HG03039 (cell line): Measurements from ENCODE around the gene MST1.

Source experiments
- ATAC-seq: cut with Tn5 transposase; IDR thresholded peaks from one replicate; pipeline ENCODE4 v1.9.1; 2021; ENCODE audit warnings: mild to moderate bottlenecking, moderate library complexity; ENCODE audit not compliant: unreplicated experiment

MST1 gene

DNA sequence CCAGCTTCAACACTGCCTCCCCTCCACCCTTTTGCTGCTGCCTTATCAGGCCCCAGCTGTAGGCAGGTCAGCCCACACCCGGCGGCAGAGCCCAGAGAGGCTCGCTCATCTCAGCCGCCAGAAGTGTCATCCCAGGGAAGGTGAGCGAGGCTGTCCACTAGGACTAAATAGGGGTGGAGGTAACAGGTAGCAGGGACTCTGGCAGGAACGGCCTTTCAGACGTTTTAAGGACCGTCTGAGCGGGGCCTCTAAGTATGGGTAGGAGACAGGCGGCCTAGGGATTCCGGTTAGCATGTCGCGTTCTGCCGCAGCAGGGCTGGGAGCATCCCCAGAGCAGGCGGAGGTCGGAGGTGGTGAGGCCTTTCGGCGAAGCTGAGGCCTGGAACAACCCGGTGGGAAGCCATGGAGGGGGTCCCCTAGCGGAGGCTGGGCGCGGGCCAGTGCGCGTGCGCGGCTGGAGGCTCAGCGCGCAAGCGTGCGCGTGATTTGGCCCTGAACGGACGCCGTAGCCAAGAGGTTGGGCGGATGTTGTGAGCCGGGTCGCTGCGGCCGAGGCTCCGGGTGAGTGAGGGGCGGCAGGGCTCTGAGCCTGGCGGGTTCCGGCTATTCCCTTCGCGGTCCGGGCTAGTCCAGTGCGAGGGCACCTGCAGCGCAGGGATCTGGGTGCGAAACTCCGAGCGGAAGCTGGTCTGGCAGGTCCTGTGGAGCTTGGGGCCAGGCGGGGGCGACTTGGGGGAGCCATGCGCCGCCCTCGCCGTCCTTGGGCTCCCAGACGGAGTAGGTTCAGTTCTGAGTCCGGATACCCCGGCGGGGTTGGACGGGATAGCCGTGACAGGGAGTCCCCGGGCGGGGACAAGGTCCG lies at the start of gene MST1, which contains the start of gene RNF123:
Gene MST1, minus strand, starts transcription at position 429 of the 862 bp plus-strand sequence. CDS start 783 bp downstream, outside the sequence.
Gene RNF123, plus strand, starts transcription at position 512 of the 862 bp plus-strand sequence. CDS start 1,609 bp downstream, outside the sequence.
- peak; percentile 52 for ATAC-seq

DNA sequence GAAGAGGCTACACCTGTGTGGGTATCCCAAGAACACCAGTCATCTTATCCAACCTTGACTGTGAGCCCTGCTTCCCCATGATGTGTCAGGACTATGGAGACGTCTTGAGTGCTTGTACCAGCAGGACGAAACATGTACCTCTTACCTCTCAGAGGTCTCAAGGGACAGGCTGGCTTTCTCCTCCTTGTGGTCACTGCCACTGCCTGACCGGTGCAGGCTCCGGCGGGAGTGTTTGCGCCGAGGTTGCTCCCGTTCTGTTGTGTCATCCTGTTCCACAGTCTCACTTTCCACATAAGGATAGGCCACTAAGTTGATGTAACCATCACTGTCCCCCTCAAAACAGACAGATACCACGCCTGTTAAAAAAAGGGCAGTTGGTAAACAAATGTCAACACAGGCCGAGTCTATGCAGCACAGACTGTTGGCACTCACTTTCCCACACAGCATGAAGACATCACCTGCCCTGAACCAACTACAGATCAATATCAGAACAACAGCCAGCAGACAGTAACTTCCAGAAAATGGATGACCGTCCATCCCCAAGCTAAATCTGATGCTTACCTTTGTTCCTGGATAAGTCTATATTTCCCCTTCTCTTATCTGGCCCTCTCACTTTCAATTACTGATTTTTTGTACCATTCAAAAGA lies 48.9 kb upstream of the MST1 start:
- no peak for ATAC-seq

- no peak for ATAC-seq
Measured at GRCh38 chr3:49734752-49735151, 45.5 kb upstream of the MST1 start.

DNA sequence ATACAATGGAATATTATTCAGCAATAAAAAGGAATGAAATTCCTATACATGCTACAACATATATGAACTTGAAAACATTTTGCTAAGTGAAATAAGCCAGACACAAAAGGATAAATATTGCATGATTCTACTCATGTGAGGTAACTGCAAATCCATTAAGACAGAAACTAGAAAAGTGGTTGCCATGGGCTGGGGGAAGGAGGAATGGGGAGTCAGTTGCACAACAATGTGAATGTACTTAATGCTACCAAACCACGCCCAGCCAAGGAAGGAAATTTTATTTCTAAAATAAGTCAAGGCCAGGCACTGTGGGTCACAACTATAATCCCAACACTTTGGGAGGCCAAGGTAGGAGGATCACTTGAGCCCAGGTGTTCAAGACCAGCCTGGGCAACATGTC lies 44.3 kb upstream of the MST1 start:
- no peak for ATAC-seq

DNA sequence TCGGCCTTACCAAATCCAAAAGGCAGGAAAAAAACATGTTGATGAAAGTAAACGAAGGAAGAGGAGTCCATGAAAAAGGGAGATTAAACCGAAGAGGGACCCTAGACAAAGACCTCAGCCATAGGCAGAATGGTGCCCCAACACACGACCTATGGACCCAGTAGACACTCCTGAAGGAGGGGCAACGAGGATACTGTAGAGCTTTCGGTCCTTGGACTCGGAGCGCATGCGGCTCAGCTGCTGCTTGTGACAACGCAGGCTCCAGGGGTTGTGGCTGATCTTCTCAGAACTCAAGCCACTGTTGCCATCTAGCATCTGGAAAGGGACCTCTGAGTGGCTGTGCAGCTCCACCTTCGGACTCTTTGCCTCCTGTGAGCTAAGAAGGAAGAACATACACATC lies 43.3 kb upstream of the MST1 start:
- ATAC-seq = no peak

DNA sequence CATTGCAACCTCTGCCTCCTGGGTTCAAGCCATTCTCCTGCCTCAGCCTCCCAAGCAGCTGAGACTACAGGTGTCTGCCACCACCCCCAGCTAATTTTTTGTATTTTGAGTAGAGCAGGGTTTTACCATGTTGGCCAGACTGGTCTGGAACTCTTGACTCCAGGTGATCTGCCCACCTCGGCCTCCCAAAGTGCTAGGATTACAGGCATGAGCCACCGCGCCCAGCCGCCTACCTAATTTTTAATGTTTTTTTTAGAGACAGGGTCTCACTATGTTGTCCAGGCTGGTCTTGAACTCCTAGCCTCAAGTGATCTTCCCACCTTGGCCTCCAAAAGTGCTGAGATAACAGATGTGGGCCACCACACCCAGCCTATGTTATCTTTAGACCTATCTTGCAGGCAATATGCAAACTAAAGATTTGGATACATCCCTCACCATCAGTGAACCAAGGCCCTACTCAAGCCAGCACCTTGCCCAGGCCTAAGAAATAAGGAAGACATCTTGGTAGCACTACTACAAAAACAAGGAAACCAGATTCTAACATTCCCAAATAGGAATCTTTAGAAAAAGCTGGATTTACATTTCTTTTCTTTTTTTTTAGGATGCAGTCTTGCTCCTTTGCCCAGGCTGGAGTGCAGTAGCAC lies 40.8 kb upstream of the MST1 start:
- no peak for ATAC-seq

- ATAC-seq = no peak
Measured at GRCh38 chr3:49727924-49728361, 38.7 kb upstream of the MST1 start.

DNA sequence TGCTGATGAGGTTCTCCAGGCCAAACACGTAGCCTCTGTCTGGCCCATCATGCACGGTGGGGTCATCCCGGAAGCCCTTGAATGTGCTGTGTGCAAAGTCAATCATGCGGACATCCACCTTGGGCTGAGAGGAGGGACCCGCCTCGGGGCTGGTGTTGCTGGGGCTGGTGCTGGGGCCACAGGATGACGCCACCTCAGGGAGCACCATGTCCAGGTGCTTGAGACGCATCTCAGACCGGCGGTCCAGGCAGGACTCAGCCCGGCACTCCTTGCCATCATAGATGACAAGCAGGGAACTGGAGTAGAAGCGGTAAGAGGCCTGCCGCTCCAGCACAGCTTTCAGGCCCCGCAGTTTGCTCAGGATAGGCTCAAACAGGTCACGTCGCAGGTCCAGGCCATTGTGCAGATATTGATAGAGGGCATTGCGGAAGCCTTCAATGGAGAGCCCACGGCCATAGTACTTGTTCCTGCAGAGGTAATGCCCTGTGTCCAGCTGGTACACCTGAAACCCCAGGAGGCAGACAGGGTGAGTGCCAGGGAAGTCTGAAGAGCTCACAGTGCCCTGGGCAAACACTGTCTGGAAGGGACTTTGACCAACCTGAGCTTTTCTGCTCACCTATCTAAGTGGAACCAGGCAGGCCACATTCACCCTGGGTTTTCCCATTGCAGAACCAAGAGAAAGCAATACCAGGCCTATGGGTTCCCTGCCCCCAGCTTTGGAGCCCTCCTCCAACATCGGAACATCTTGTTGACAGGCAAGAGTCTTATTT lies 38.1 kb upstream of the MST1 start:
- no peak for ATAC-seq

DNA sequence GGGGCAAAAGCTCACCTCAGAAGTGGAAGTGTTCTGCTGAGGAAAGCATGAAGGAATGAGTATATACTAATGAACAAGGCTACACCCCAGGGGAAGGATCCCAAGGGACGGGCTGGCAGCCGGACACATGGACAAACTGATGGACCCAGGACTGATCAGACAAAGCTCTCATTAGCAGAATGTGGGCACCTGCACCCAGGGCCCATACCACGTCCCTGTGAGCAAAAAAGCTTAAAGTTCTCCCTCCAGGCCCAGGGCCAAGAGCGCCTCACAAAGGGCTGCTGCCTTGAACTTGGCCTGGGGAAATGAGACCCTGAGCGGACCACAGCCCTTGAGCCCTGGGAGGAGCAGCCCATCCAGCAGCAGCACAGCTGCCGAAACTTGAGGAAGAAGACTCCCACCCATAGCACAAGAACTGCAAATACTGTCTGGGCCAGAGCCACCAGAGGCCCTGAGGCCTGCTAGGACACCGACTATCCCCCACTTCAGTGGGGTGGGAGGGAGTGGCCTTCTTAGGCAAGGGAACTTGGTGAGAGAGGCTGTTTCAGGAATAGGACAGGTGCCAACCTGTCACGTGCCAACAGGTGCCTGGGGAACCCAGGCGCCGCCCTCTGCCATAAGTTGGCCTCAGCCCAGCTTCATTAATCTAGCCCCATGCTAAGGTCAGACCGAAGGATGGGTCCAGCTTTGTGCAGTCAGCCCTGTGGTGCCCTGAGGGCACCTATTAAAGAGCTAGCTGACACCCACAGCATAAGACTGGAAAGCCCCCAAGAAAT lies 36.8 kb upstream of the MST1 start:
- ATAC-seq = no peak

- ATAC-seq = no peak
Measured at GRCh38 chr3:49724586-49724985, 35.3 kb upstream of the MST1 start.

DNA sequence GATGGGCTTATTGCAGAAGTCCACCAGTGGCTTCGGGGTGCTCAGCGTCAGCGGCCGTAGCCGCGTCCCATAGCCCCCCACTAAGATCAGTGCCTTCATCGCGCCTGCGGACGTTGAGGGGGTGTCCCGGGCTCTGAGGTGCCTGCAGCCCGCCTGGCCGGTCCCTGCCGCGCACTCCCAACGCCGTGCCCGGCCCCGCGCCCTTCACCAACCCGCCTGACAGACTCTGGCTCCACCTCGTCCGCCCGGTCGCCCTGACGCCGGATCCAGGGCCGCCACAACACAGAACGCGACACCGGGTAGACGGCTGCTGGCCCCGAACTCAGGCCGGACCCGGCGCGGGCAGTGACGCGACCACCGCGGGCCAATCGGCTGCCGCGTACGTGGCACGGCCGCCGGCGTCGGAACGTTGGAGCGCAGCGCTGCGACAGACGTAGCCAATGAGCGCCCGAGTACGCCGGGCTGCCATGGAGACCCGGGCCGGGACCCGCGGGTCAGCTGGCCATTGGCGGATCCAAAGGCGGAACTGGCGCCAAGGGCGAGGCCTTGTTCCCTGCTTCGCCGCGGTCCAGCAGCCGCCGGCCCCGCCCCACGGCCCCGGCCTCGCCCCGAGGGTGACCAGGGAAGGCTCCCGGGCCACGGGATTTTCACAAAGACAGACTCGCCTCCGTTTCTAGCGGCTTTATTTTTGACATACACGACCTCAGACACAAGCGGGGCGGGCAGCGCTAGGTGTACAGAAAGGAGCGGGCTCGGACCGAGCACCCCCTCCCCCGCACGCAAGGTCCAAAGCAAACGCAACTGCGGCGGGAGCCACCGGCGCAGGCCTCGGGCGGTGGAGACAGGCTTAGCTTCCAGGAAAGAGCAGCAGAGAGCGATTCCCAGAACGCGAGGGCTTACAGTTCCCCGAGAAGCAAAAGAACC lies 34.6 kb upstream of the MST1 start, which contains the start of gene GMPPB:
Gene GMPPB, minus strand, starts transcription at position 324 of the 924 bp plus-strand sequence. Its CDS starts 225 bp downstream, at position 99.
- peak; percentile 72 for ATAC-seq

DNA sequence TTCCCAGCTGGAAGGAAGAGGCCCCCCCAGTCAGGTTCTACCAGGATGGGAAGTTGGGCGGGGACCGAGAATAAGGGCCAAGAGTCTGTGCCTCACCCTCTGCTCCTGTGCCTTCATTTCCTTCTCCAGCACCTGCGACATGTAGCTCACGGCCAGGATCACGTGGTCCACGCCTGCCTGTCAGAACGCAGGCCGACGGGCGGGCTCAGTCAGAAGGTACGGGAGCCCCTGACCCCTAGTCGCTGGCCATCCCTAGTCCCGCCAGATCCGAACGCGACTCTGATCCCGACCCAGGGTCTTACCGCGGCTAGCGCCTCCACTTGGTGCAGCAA lies 34.0 kb upstream of the MST1 start:
- no peak for ATAC-seq

DNA sequence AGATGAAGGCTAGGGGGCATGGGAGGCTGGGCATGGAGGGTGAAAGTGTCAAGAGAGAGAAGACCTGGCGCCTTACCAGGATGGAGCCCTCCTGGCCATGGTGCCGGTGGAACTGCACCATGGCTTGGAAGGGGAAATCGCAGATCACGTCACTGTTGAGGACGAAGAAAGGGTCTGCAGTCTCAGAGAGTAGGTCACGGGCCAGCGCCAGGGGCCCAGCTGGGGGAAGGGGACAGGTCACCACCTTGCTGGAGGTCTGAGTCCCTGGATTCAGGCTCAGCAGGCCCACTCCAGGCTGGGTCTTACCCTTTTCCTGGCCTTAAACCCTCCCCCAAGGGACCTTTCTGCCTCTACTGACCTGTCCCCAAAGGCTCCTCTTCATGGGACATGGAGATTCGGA lies 33.6 kb upstream of the MST1 start:
- no peak for ATAC-seq

DNA sequence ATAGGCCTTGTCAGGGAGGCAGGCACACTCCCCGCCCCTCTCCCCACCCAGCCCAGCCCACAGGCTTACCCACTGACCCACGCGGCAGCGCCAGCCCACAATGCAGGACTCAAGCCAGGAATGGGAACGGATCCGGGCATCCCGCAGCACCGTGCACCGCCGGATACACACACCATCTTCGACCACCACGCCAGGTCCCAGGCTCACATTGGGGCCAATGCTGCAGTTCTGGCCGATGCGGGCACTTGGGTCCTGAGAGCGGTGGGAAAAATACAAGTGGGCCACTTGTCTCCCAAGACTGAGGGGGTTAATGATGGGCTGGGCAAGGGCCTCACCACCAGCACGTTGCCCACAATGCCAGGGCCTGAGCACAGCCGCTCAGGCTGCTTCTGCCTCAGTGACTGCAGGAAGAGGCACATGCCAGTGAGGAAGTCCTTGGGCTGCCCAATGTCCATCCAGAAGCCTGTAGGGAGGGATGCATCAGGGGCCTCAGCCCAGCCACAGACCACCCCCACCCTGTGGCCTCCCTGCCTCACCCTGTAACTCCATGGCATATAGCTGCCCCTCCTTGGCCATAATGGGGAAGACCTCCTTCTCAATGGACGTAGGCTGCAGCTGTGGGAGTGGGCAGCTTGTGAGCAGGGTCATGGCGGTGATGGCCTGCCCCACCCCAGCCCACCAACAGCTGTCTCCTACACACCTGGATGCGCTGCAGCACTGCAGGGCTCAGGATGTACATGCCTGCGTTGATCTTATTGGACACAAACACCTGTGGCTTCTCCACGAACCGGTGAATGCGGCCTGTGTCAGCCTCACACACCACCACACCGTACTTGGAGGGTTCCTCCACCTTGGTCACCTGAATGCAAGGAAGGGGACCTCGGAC lies 32.9 kb upstream of the MST1 start:
- no peak for ATAC-seq

DNA sequence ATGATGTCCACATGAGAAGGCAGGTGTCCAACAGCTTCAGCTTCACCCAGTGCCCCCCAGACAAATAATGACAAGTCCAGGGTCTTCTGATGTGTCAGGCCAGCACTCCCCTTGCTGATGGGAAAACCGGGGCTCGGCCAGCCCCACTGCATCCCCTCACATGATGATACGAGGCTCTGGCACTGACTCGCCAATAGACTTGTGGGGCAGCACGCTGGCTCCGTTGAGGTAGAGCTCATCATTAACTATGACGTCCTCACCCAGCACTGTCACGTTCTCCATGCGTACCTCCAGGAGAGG lies 32.3 kb upstream of the MST1 start:
- ATAC-seq = no peak

GRCh38 chr3:49720855-49721595 lies 31.8 kb upstream of the MST1 start:
- ATAC-seq = no peak

- peak; percentile 38 for ATAC-seq
Measured at GRCh38 chr3:49719214-49719884, 30.1 kb upstream of the MST1 start, which contains the start of gene AMIGO3. AMIGO3 (minus strand) TSS chr3:49719684; CDS start chr3:49719465, 219 bp downstream.
